A673 (cell line): ENCODE data around the gene STIMATE.

Experiments
- EZH2 ChIP-seq: fragments of 200-600 bp; sonication (generic); IDR thresholded peaks from 2 replicates; pipeline ENCODE4 v1.6.1; 2017; ENCODE audit warnings: borderline replicate concordance, low read depth, mild to moderate bottlenecking, mixed read lengths, antibody characterized with exemption, low read length; ENCODE audit not compliant: poor library complexity, severe bottlenecking
- TF ChIP-seq, protein P1 (sequence below): fragments of 300-800, 200-600 bp; sonication (generic); conservative IDR thresholded peaks from 2 replicates; pipeline ENCODE4 v1.5.1; 2017; ENCODE audit warnings: low read depth, mild to moderate bottlenecking, antibody characterized with exemption, low read length, moderate library complexity, mixed read lengths

DNA sequence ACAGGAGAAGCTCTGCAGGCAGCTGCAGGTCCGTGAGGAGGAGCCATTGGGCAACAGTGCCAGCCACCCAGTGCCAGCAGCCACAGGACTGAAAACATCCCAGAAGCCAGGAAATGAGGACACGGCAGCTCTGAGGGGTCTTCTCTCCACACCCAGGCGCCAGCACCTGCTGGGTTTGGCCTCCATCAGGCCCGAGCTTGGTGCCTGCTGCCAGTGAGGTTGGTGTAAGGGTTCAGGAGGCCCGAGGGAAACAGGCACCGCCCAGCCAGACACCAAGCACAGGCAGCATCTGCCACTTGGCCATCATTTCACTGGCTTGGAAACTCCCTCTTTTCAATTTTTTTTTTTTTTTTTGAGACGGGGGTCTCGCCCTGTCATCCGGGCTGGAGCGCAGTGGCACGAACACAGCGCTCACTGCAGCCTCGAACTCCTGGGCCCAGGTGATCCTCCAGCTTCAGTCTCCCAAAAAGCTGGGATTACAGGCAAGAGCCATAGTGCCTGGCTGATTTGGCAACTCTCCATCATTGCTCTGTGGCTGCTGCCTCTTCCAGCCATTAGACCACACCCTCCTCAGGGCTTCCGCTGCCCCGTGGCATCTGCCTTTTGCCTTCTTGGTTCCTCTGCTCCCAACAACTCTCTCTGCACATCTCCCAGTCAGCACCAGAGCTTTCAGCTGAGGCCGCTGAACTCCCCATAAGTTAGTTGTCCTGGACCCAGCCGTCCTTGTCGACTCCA, 104.2 kb downstream of the STIMATE start:
- TF ChIP-seq, protein P1, sequence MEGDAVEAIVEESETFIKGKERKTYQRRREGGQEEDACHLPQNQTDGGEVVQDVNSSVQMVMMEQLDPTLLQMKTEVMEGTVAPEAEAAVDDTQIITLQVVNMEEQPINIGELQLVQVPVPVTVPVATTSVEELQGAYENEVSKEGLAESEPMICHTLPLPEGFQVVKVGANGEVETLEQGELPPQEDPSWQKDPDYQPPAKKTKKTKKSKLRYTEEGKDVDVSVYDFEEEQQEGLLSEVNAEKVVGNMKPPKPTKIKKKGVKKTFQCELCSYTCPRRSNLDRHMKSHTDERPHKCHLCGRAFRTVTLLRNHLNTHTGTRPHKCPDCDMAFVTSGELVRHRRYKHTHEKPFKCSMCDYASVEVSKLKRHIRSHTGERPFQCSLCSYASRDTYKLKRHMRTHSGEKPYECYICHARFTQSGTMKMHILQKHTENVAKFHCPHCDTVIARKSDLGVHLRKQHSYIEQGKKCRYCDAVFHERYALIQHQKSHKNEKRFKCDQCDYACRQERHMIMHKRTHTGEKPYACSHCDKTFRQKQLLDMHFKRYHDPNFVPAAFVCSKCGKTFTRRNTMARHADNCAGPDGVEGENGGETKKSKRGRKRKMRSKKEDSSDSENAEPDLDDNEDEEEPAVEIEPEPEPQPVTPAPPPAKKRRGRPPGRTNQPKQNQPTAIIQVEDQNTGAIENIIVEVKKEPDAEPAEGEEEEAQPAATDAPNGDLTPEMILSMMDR = no peak
- TF ChIP-seq EZH2 = no peak
